HG02763 (cell line): ENCODE measurements around the gene ZNF79.

Experiments
- ATAC-seq: cut with Tn5 transposase; IDR thresholded peaks from one replicate; pipeline ENCODE4 v1.9.1; 2021; ENCODE audit warnings: mild to moderate bottlenecking, moderate library complexity; ENCODE audit not compliant: unreplicated experiment

ZNF79 gene

GRCh38 chr9:127492616-127493015 is 68.4 kb downstream of the ZNF79 start:
- ATAC-seq: no peak

GRCh38 chr9:127493592-127494303 is 69.6 kb downstream of the ZNF79 start:
- ATAC-seq: no peak

- ATAC-seq: no peak
These were observed 70.1 kb downstream of the ZNF79 start for GRCh38 chr9:127494304-127494702.
